K562 (cell line): ENCODE results near the gene TMEM178A. TPM values are rescaled to one million over a fixed set of nuclear protein-coding genes. Genes with fewer than 3 reads are reported as not detected.
A peak's percentile ranks its signal among the peaks of the same experiment; 100 is the strongest.

Experiments used
- ATAC-seq: fragments of 200-7000 bp; cut with Tn5 transposase; 3 replicates; pipeline ENCODE4 v1.9.1; 2020; ENCODE audit warnings: moderate library complexity
- BruUV-seq: library from RNA; stranded (reverse); fragments of 400-500 nt; replicated peaks from 2 replicates; lab custom pipeline; 2021; lab: Mats Ljungman, UMichigan
- CTCF ChIA-PET: fragments of 300-600 bp; formaldehyde crosslinking; extraction: SDS; loops from one replicate; lab custom pipeline; 2021; ENCODE audit warnings: low intra/inter-chr PET ratio; lab: Yijun Ruan, JAX
- POLR2A ChIA-PET: fragments of 300-600, 350-650 bp; sonication (Branson Sonifier 250); formaldehyde crosslinking; extraction: SDS; loops from one replicate; lab custom pipeline; 2021; ENCODE audit warnings: antibody characterized with exemption, inconsistent platforms; lab: Yijun Ruan, JAX
- DNase-seq, 4 experiments: peaks; one replicate each; pipeline versions ENCODE4 v3.0.0 to v3.0.0-alpha.2; 2011 to 2018; ENCODE audit warnings: low spot score in 3 of 4, mixed read lengths in 3 of 4; ENCODE audit errors: extremely low read depth in 1 of 4
- FAIRE-seq: peaks from 2 replicates; lab custom pipeline; 2011; peaks lifted over from hg19 to GRCh38; lab: Jason Lieb, UNC
- H2AFZ ChIP-seq: 2 replicates; pipeline ENCODE4 v1.6.0; 2011; ENCODE audit warnings: low read depth, low read length, control low read depth, inconsistent platforms
- H3K27ac ChIP-seq: fragments of 200-600 bp; 3 replicates; pipeline ENCODE4 v1.8.0; 2011; ENCODE audit warnings: low read depth, mild to moderate bottlenecking, control low read depth, inconsistent platforms, low read length, moderate library complexity, mixed read lengths; ENCODE audit errors: extremely low read depth
- H3K27me3 ChIP-seq, 2 experiments: fragments of 300-600 bp in 1 of 2; 2 replicates in 1 of 2; 3 replicates in 1 of 2; pipeline versions ENCODE4 v1.6.0 to v1.8.0; 2011; ENCODE audit warnings: inconsistent platforms in 2 of 2, low read length in 2 of 2, mild to moderate bottlenecking in 1 of 2, mixed read lengths in 1 of 2, moderate library complexity in 1 of 2; ENCODE audit not compliant: control insufficient read depth in 2 of 2, insufficient read depth in 2 of 2
- H3K36me3 ChIP-seq: fragments of 300-600 bp; 3 replicates; pipeline ENCODE4 v1.8.0; 2011; ENCODE audit warnings: mild to moderate bottlenecking, low read length, inconsistent platforms; ENCODE audit not compliant: control insufficient read depth, insufficient read depth
- H3K4me1 ChIP-seq, 2 experiments: fragments of 200-600 bp in 1 of 2; replicated peaks in 1 of 2; 2 replicates in 1 of 2; 3 replicates in 1 of 2; pipeline versions ENCODE4 v1.5.1 to v1.8.0; 2011; ENCODE audit warnings: inconsistent platforms in 2 of 2, low read length in 2 of 2, mild to moderate bottlenecking in 1 of 2, mixed read lengths in 1 of 2, moderate library complexity in 1 of 2; ENCODE audit not compliant: control insufficient read depth in 2 of 2, insufficient read depth in 2 of 2
- H3K4me2 ChIP-seq: 2 replicates; pipeline ENCODE4 v1.6.1; 2011; ENCODE audit warnings: low read length, control low read depth, inconsistent platforms, mixed read lengths; ENCODE audit not compliant: insufficient read depth
- H3K4me3 ChIP-seq: fragments of 200-600 bp; sonication (generic), shearing (Covaris generic); 2 replicates; pipeline ENCODE4 v1.5.1; 2016; ENCODE audit warnings: control low read depth, inconsistent platforms
- H3K79me2 ChIP-seq: fragments of 200-600 bp; 3 replicates; pipeline ENCODE4 v1.8.0; 2011; ENCODE audit warnings: low read length, inconsistent platforms; ENCODE audit not compliant: control insufficient read depth, insufficient read depth
- H3K9ac ChIP-seq, 2 experiments: 2 replicates each; pipeline versions ENCODE4 v1.6.0 to v1.6.1; 2011; ENCODE audit warnings: low read depth in 2 of 2, low read length in 2 of 2, control low read depth in 1 of 2, inconsistent platforms in 1 of 2, mild to moderate bottlenecking in 1 of 2, mixed read lengths in 1 of 2; ENCODE audit not compliant: insufficient read depth in 1 of 2
- H3K9me1 ChIP-seq: one replicate; pipeline ENCODE4 v1.6.0; 2011; ENCODE audit warnings: inconsistent platforms, mild to moderate bottlenecking, low read length, moderate library complexity; ENCODE audit not compliant: control insufficient read depth, insufficient read depth
- H3K9me3 ChIP-seq: replicated peaks from 2 replicates; pipeline ENCODE4 v1.5.1; 2011; ENCODE audit warnings: low read depth, low read length, inconsistent platforms; ENCODE audit not compliant: control insufficient read depth, insufficient read depth
- H4K20me1 ChIP-seq: replicated peaks from 2 replicates; pipeline ENCODE4 v1.6.1; 2011; ENCODE audit warnings: low read length, inconsistent platforms, mixed read lengths; ENCODE audit not compliant: control insufficient read depth, insufficient read depth
- ATF2 ChIP-seq: sonication (generic); formaldehyde crosslinking; IDR thresholded peaks from 2 replicates; pipeline ENCODE4 v1.8.1; 2022; ENCODE audit warnings: missing genetic modification reagents
- CEBPG ChIP-seq, 3 experiments: fragments of 200-800 bp in 1 of 3; sonication (Bioruptor generic) in 1 of 3; sonication (generic) in 1 of 3; formaldehyde crosslinking in 1 of 3; IDR thresholded peaks in 2 of 3; conservative IDR thresholded peaks in 1 of 3; 2 replicates each; pipeline versions ENCODE4 v1.6.1 to v1.8.0; 2016 to 2022; ENCODE audit warnings: missing compliant biosample characterization in 2 of 3, missing genetic modification characterization in 2 of 3, mild to moderate bottlenecking in 1 of 3, missing genetic modification reagents in 1 of 3
- CHCHD3 ChIP-seq: fragments of 250-450 bp; sonication (Bioruptor Pico); IDR thresholded peaks from 2 replicates; pipeline ENCODE4 v2.1.2; 2022; ENCODE audit warnings: mild to moderate bottlenecking
- CUX1 ChIP-seq: fragments of 200-800 bp; sonication (Bioruptor generic); IDR thresholded peaks from 2 replicates; pipeline ENCODE4 v1.6.1; 2016; ENCODE audit warnings: missing genetic modification characterization, missing compliant biosample characterization
- NFIC ChIP-seq: fragments of 450-650 bp; IDR thresholded peaks from 2 replicates; pipeline ENCODE4 v1.6.1; 2017; ENCODE audit warnings: mild to moderate bottlenecking, inconsistent platforms
- ZNF77 ChIP-seq: fragments of 250-450 bp; sonication (Bioruptor Pico); IDR thresholded peaks from 2 replicates; pipeline ENCODE4 v1.5.0; 2020
- ZNF785 ChIP-seq: fragments of 250-450 bp; sonication (Bioruptor Pico); IDR thresholded peaks from 2 replicates; pipeline ENCODE4 v1.4.0; 2020; ENCODE audit warnings: mild to moderate bottlenecking
- WGBS: fragments of 100-300 bp; shearing (Covaris generic); methylation state at CpG from one replicate; pipeline ENCODE4 v1.1.6; 2016; ENCODE audit warnings: low coverage, mixed read lengths; ENCODE audit not compliant: insufficient coverage; ENCODE audit errors: missing lambda C conversion rate; 5-methylcytosine and 5-hydroxymethylcytosine counted together
- in situ Hi-C: fragments of 300-500 bp; cut with MboI; formaldehyde crosslinking; loops from 4 replicates; pipeline ENCODE4 v1.15.0; 2018; ENCODE audit warnings: inconsistent platforms, mixed read lengths
- intact Hi-C: fragments of 100-400 bp; cut with micrococcal nuclease; formaldehyde crosslinking; loops from 2 replicates; pipeline ENCODE4 v1.14.2; 2022
- polyA plus RNA-seq, 8 experiments: library from polyadenylated mRNA; depleted of rRNA in 4 of 8; stranded (reverse) in 5 of 8; unstranded in 3 of 8; fragments of >200 nt; fragmentation: Nextera tagmentation in 2 of 8; fragmentation: Illumina TruSeq in 1 of 8; extraction: Ambion mirVana in 2 of 8; extraction: Trizol in 1 of 8; gene quantifications; 2 replicates each; pipeline versions ENCODE4 v1.2.1 to v1.2.3, GENCODE V29; 2011 to 2014; ENCODE audit warnings: inconsistent platforms in 1 of 8, missing spikeins in 1 of 8
- total RNA-seq, 7 experiments: library from RNA; depleted of rRNA in 6 of 7; stranded (reverse); fragments of >200 nt in 6 of 7; fragmentation: Illumina TruSeq in 2 of 7; extraction: Trizol in 2 of 7; gene quantifications; 2 replicates each; pipeline versions ENCODE4 v1.2.1 to v1.2.3, GENCODE V29; 2011 to 2021; ENCODE audit warnings: low replicate concordance in 1 of 7

The TMEM178A gene
- total and polyA plus RNA-seq, 9 of the 15 experiments (the other 6 are each of a cell fraction or from before 2014, with no cell fraction given) = 0.04 to 0.17 TPM; not detected in 7

GRCh38 chr2:39696101-39696553 lies 30.4 kb downstream of the TMEM178A start:
- Histone ChIP-seq H3K9ac (no peak overlapping the region), H3K27ac (no peak overlapping the region), H3K9me1 (no peaks in the 10 kb centered on the region), H3K4me2 (no peak overlapping the region), H2AFZ (no peak overlapping the region), H3K4me3 (no peak overlapping the region), H3K9me3 (no peaks in the 10 kb centered on the region), H3K79me2 (no peaks in the 10 kb centered on the region), H3K4me1 (no peaks in the 10 kb centered on the region), H3K36me3 (no peaks in the 10 kb centered on the region), H3K27me3 (no peaks in the 10 kb centered on the region; a peak in 1 of 5 replicates), H4K20me1 (no peaks in the 10 kb centered on the region)
- intact Hi-C loops (no loop called here), in situ Hi-C loops (no loop called here)
- POLR2A ChIA-PET = interaction anchor here (0.5 kb wide), 1 partner anchor 583 kb away, joined by 3 read pairs; no protein-coding TSS in a partner anchor
- WGBS = 2% methylated on average over 4 of the region's 4 CpGs
- BruUV-seq = no TSS peak
- no peak for DNase-seq
- FAIRE-seq = no peak
- CTCF ChIA-PET = no interaction called here
- TF ChIP-seq NFIC (peak; percentile 39; the same call in 1 of the 2 replicates), ZNF785 (no peak)
- no peak for ATAC-seq

DNA sequence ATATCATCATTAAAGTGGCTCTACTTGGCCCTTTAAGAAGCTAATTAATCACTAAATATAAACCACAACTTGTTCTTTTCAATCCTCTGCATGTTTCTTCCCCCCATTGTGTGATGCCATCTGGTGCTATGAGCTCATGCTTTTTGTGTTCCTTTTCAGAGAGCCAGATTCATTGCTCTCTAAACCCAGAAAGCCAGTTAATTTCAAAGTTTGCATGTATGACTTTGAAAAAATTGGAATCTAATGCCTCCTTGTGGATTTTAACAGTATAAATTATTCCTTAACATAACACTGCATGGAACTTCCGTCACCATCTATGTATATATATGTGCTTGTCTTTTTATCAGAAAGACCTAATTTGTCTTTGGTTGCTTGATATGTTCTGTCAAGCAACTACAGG lies 31.1 kb downstream of the TMEM178A start:
- no peak for FAIRE-seq
- Histone ChIP-seq H3K4me1 (no peaks in the 10 kb centered on the region), H3K27ac (no peak overlapping the region), H3K4me2 (no peak overlapping the region), H4K20me1 (no peaks in the 10 kb centered on the region), H2AFZ (no peak overlapping the region), H3K36me3 (no peaks in the 10 kb centered on the region), H3K4me3 (no peak overlapping the region), H3K9me3 (0 out of 2 replicates have a peak, but pooled peaks cover 3% of the 10 kb centered on the region), H3K27me3 (no peaks in the 10 kb centered on the region; a peak in 1 of 5 replicates), H3K9me1 (no peaks in the 10 kb centered on the region), H3K79me2 (no peaks in the 10 kb centered on the region), H3K9ac (no peak overlapping the region)
- peak; percentile 71 for ATAC-seq
- no TSS peak for BruUV-seq
- CTCF ChIA-PET = no interaction called here
- DNase-seq = peak in 1 of 4 experiments; percentile 6
- POLR2A ChIA-PET = interaction anchor here (0.6 to 1.5 kb wide), 4 partner anchors 9 to 390 kb away, joined by 3 to 4 read pairs (median 3); no protein-coding TSS in a partner anchor
- in situ Hi-C loops (no loop called here), intact Hi-C loops (loop anchor here (1.0 kb wide), 1 partner anchor 184 kb away; no protein-coding TSS in a partner anchor)
- 0% methylated on average over 1 of the region's 1 CpG for WGBS
- TF ChIP-seq CUX1 (CRISPR knock-in tag) (no peak), CHCHD3 (no peak), ZNF77 (CRISPR knock-in tag) (no peak), CEBPG (CRISPR knock-in tag; IDR thresholded peaks at IDR 0.05) (no peak), CEBPG (tag; conservative IDR thresholded peaks at IDR 0.05 in 1 of 2, IDR thresholded peaks at IDR 0.05 in 1 of 2) (no peak), ATF2 (CRISPR knock-in tag) (no peak)
